CD4-positive, alpha-beta T cell treated with Interleukin-2 at 100 ng/mL for 4 hours (primary cell): Measurements from ENCODE around the gene SPATA13.
A peak's percentile ranks its signal among the peaks of the same experiment; 100 is the strongest.

Experiments
- DNase-seq: peaks from one replicate; pipeline ENCODE4 v3.0.0-alpha.2; 2020; ENCODE audit warnings: low spot score

Gene SPATA13

GRCh38 chr13:24141333-24141910 is 19.1 kb upstream of the SPATA13 start:
- DNase-seq, result no peak

- DNase-seq, result no peak
These were observed 18.1 kb upstream of the SPATA13 start for GRCh38 chr13:24142453-24142852.

GRCh38 chr13:24142886-24143285 is 17.6 kb upstream of the SPATA13 start:
- no peak for DNase-seq

- DNase-seq, result no peak
These were observed 15.3 kb upstream of the SPATA13 start for GRCh38 chr13:24145240-24145639.

- DNase-seq, result no peak
These were observed 14.8 kb upstream of the SPATA13 start for GRCh38 chr13:24145674-24146073.

- DNase-seq, result no peak
These were observed 13.5 kb upstream of the SPATA13 start for GRCh38 chr13:24146961-24147569.

- DNase-seq, result no peak
These were observed 13.0 kb upstream of the SPATA13 start for GRCh38 chr13:24147570-24147963.

- no peak for DNase-seq
These were observed 11.9 kb upstream of the SPATA13 start for GRCh38 chr13:24148414-24149235.

GRCh38 chr13:24149246-24150032 is 11.1 kb upstream of the SPATA13 start:
- no peak for DNase-seq

GRCh38 chr13:24150572-24150971 is 9.9 kb upstream of the SPATA13 start:
- DNase-seq, result no peak

GRCh38 chr13:24151864-24152263 is 8.7 kb upstream of the SPATA13 start:
- no peak for DNase-seq

GRCh38 chr13:24152292-24153214 is 8.0 kb upstream of the SPATA13 start:
- no peak for DNase-seq

- DNase-seq, result no peak
These were observed 7.2 kb upstream of the SPATA13 start for GRCh38 chr13:24153347-24153746.

GRCh38 chr13:24153979-24154701 is 6.4 kb upstream of the SPATA13 start:
- DNase-seq, result no peak

GRCh38 chr13:24159357-24159756 is 1.2 kb upstream of the SPATA13 start:
- no peak for DNase-seq

- DNase-seq, result peak; percentile 16
These were observed 673 bp downstream of the SPATA13 start for GRCh38 chr13:24161010-24161775.

- no peak for DNase-seq
These were observed 1.5 kb downstream of the SPATA13 start for GRCh38 chr13:24161980-24162525.

GRCh38 chr13:24162604-24163003 is 2.1 kb downstream of the SPATA13 start:
- DNase-seq, result no peak

GRCh38 chr13:24165746-24166145 is 5.2 kb downstream of the SPATA13 start:
- no peak for DNase-seq

GRCh38 chr13:24166561-24166960 is 6.0 kb downstream of the SPATA13 start:
- no peak for DNase-seq
